ENCODE measurements around the gene DSCAM. TPM values are rescaled to one million over a fixed set of nuclear protein-coding genes. Genes with fewer than 3 reads are reported as not detected.

DSCAM gene
- total RNA-seq, 1 donor from 2014 or later: 2.7 TPM

- peaks cover 2% of the 10 kb centered on the region for H3K9me3 Mint-ChIP-seq (ENCODE audit: low read depth)
- H3K4me1 Mint-ChIP-seq (ENCODE audit: low read depth): peaks cover 5% of the 10 kb centered on the region
- peaks cover 3% of the 10 kb centered on the region for H3K36me3 Mint-ChIP-seq (ENCODE audit: insufficient read depth)
- no peak overlapping the region for H3K27ac Mint-ChIP-seq
- no peaks in the 10 kb centered on the region for H3K27me3 Mint-ChIP-seq
- TF ChIP-seq, protein P1, sequence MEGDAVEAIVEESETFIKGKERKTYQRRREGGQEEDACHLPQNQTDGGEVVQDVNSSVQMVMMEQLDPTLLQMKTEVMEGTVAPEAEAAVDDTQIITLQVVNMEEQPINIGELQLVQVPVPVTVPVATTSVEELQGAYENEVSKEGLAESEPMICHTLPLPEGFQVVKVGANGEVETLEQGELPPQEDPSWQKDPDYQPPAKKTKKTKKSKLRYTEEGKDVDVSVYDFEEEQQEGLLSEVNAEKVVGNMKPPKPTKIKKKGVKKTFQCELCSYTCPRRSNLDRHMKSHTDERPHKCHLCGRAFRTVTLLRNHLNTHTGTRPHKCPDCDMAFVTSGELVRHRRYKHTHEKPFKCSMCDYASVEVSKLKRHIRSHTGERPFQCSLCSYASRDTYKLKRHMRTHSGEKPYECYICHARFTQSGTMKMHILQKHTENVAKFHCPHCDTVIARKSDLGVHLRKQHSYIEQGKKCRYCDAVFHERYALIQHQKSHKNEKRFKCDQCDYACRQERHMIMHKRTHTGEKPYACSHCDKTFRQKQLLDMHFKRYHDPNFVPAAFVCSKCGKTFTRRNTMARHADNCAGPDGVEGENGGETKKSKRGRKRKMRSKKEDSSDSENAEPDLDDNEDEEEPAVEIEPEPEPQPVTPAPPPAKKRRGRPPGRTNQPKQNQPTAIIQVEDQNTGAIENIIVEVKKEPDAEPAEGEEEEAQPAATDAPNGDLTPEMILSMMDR (IDR thresholded peaks at IDR 0.05; ENCODE audit: unreplicated experiment): no peak
- no peak overlapping the region for H3K4me3 Mint-ChIP-seq (ENCODE audit: low read depth)
- no peak for DNase-seq (ENCODE audit: low spot score, unreplicated experiment)
Observed at GRCh38 chr21:40284409-40284808, 562.5 kb downstream of the DSCAM start.

GRCh38 chr21:40282912-40283886, 563.8 kb downstream of the DSCAM start:
- Mint-ChIP-seq H3K4me1 (ENCODE audit: low read depth) (peaks cover 5% of the 10 kb centered on the region), H3K27me3 (no peaks in the 10 kb centered on the region), H3K4me3 (ENCODE audit: low read depth) (no peak overlapping the region), H3K9me3 (ENCODE audit: low read depth) (peaks cover 7% of the 10 kb centered on the region), H3K36me3 (ENCODE audit: insufficient read depth) (peaks cover 3% of the 10 kb centered on the region), H3K27ac (no peak overlapping the region)
- DNase-seq (ENCODE audit: low spot score, unreplicated experiment): no peak
- TF ChIP-seq, protein P1 (IDR thresholded peaks at IDR 0.05; ENCODE audit: unreplicated experiment): no peak

DNA sequence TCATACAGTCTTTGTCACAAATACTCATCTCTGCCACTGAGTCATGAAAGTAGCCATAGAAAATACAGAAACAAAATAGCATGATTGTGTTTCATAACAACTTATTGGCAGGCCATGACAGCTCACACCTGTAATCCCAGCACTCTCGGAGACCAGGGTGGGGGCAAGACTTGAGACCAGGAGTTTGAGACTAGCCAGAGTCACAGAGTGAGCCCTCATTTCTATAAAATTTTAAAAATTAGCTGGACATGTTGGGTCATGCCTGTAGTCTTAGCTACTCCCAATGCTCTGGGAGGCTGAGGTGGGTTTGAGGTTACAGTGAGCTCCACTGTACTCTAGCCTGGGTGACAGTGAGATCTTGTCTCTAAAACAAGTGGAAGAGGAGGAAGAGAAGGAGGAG, 568.6 kb downstream of the DSCAM start:
- Mint-ChIP-seq H3K4me3 (ENCODE audit: low read depth) (no peak overlapping the region), H3K4me1 (ENCODE audit: low read depth) (peaks cover 4% of the 10 kb centered on the region), H3K27me3 (no peaks in the 10 kb centered on the region), H3K27ac (no peak overlapping the region), H3K9me3 (ENCODE audit: low read depth) (peaks cover 4% of the 10 kb centered on the region), H3K36me3 (ENCODE audit: insufficient read depth) (peaks cover 3% of the 10 kb centered on the region)
- TF ChIP-seq, protein P1 (IDR thresholded peaks at IDR 0.05; ENCODE audit: unreplicated experiment): no peak
- DNase-seq (ENCODE audit: low spot score, unreplicated experiment): no peak

GRCh38 chr21:40276001-40276400, 571.0 kb downstream of the DSCAM start:
- Mint-ChIP-seq H3K4me3 (ENCODE audit: low read depth) (no peak overlapping the region), H3K36me3 (ENCODE audit: insufficient read depth) (peaks cover 3% of the 10 kb centered on the region), H3K4me1 (ENCODE audit: low read depth) (peaks cover 4% of the 10 kb centered on the region), H3K27me3 (no peaks in the 10 kb centered on the region), H3K9me3 (ENCODE audit: low read depth) (peaks cover 4% of the 10 kb centered on the region), H3K27ac (no peak overlapping the region)
- TF ChIP-seq, protein P1 (IDR thresholded peaks at IDR 0.05; ENCODE audit: unreplicated experiment): no peak
- no peak for DNase-seq (ENCODE audit: low spot score, unreplicated experiment)

- H3K36me3 Mint-ChIP-seq (ENCODE audit: insufficient read depth): no peaks in the 10 kb centered on the region
- TF ChIP-seq, protein P1 (IDR thresholded peaks at IDR 0.05; ENCODE audit: unreplicated experiment): no peak
- H3K27ac Mint-ChIP-seq: no peak overlapping the region
Observed at GRCh38 chr21:40272037-40272436, 574.9 kb downstream of the DSCAM start.

More at GRCh38 chr21:40272037-40272436, 574.9 kb downstream of the DSCAM start:
- H3K9me3 Mint-ChIP-seq (ENCODE audit: low read depth): no peaks in the 10 kb centered on the region
- no peaks in the 10 kb centered on the region for H3K27me3 Mint-ChIP-seq
- H3K4me1 Mint-ChIP-seq (ENCODE audit: low read depth): peaks cover 4% of the 10 kb centered on the region
- no peak overlapping the region for H3K4me3 Mint-ChIP-seq (ENCODE audit: low read depth)
- DNase-seq (ENCODE audit: low spot score, unreplicated experiment): no peak
